CD14-positive monocyte (primary cell): ENCODE results near the gene NAA38. TPM values are rescaled to one million over a fixed set of nuclear protein-coding genes. Genes with fewer than 3 reads are reported as not detected.

ENCODE experiments used
- DNase-seq, 3 donors: peaks; one replicate each; pipeline ENCODE4 v3.0.0-alpha.2; 2011 to 2022
- H2AFZ ChIP-seq: 2 replicates; pipeline ENCODE4 v1.6.0; 2012; ENCODE audit warnings: mild to moderate bottlenecking, low read depth, low read length, inconsistent platforms; ENCODE audit not compliant: insufficient read depth, poor library complexity, severe bottlenecking
- H3K27ac ChIP-seq, 2 donors: 1 replicate in 1 of 2; 2 replicates in 1 of 2; pipeline ENCODE4 v1.5.1; 2012 to 2013; ENCODE audit warnings: low read length in 2 of 2, control low read depth in 1 of 2, inconsistent platforms in 1 of 2, low read depth in 1 of 2, mild to moderate bottlenecking in 1 of 2
- H3K27me3 ChIP-seq, 2 donors: one replicate each; pipeline versions ENCODE4 v1.6.0 to v1.6.1; 2011 to 2013; ENCODE audit warnings: low read length in 2 of 2; ENCODE audit not compliant: control insufficient read depth in 2 of 2, insufficient read depth in 2 of 2
- H3K36me3 ChIP-seq, 2 donors: replicated peaks in 1 of 2; 1 replicate in 1 of 2; 2 replicates in 1 of 2; pipeline versions ENCODE4 v1.5.1 to v1.6.1; 2012 to 2013; ENCODE audit warnings: low read length in 2 of 2, control low read depth in 1 of 2, inconsistent platforms in 1 of 2, mild to moderate bottlenecking in 1 of 2; ENCODE audit not compliant: insufficient read depth in 2 of 2, control insufficient read depth in 1 of 2
- H3K4me1 ChIP-seq, 2 donors: 1 replicate in 1 of 2; 2 replicates in 1 of 2; pipeline versions ENCODE4 v1.5.1 to v1.6.1; 2012 to 2013; ENCODE audit warnings: low read length in 2 of 2, control low read depth in 1 of 2, inconsistent platforms in 1 of 2, mild to moderate bottlenecking in 1 of 2, moderate library complexity in 1 of 2; ENCODE audit not compliant: insufficient read depth in 2 of 2, control insufficient read depth in 1 of 2
- H3K4me2 ChIP-seq: replicated peaks from 2 replicates; pipeline ENCODE3; 2012; ENCODE audit warnings: low read length, moderate library complexity, mild to moderate bottlenecking; ENCODE audit not compliant: poor library complexity, severe bottlenecking; ENCODE audit errors: extremely low read depth
- H3K4me3 ChIP-seq, 3 experiments: fragments of 200-600 bp in 1 of 3; sonication (generic) in 1 of 3; replicated peaks in 1 of 3; 1 replicate in 2 of 3; 2 replicates in 1 of 3; pipeline ENCODE4 v1.5.1; 2011 to 2013; ENCODE audit warnings: low read length in 3 of 3, mild to moderate bottlenecking in 3 of 3, control low read depth in 2 of 3, low read depth in 2 of 3, inconsistent platforms in 1 of 3, moderate library complexity in 1 of 3
- H3K79me2 ChIP-seq: 2 replicates; pipeline ENCODE4 v1.6.0; 2012; ENCODE audit warnings: mild to moderate bottlenecking, control low read depth, inconsistent platforms, low read length, moderate library complexity; ENCODE audit not compliant: insufficient read depth
- H3K9ac ChIP-seq: 2 replicates; pipeline ENCODE4 v1.6.0; 2017; ENCODE audit warnings: low read length, mild to moderate bottlenecking; ENCODE audit not compliant: insufficient read depth, poor library complexity, severe bottlenecking
- H3K9me3 ChIP-seq, 2 donors: replicated peaks in 1 of 2; 1 replicate in 1 of 2; 2 replicates in 1 of 2; pipeline versions ENCODE4 v1.5.1 to v1.6.1; 2012 to 2013; ENCODE audit warnings: low read length in 2 of 2, control low read depth in 1 of 2; ENCODE audit not compliant: control insufficient read depth in 1 of 2, insufficient read depth in 1 of 2
- H4K20me1 ChIP-seq: 2 replicates; pipeline ENCODE4 v1.6.0; 2012; ENCODE audit warnings: mild to moderate bottlenecking, low read length, control low read depth, moderate library complexity; ENCODE audit not compliant: insufficient read depth
- H3K27ac Mint-ChIP-seq, 7 donors: one replicate each; pipeline ENCODE4 v1.8.0; 2020; ENCODE audit warnings: mild to moderate bottlenecking in 7 of 7, mixed read lengths in 7 of 7, moderate library complexity in 6 of 7, inconsistent platforms in 2 of 7
- H3K27me3 Mint-ChIP-seq, 3 donors: one replicate each; pipeline ENCODE4 v1.8.0; 2021 to 2022; ENCODE audit warnings: low read depth in 3 of 3, mild to moderate bottlenecking in 3 of 3, mixed read lengths in 3 of 3, moderate library complexity in 3 of 3, inconsistent platforms in 1 of 3
- H3K36me3 Mint-ChIP-seq, 2 donors: one replicate each; pipeline ENCODE4 v1.8.0; 2020; ENCODE audit warnings: mixed read lengths in 2 of 2, inconsistent platforms in 1 of 2, mild to moderate bottlenecking in 1 of 2
- H3K4me1 Mint-ChIP-seq: one replicate; pipeline ENCODE4 v1.8.0; 2020; ENCODE audit warnings: mild to moderate bottlenecking, mixed read lengths
- H3K4me3 Mint-ChIP-seq, 2 donors: one replicate each; pipeline ENCODE4 v1.8.0; 2020; ENCODE audit warnings: mild to moderate bottlenecking in 2 of 2, mixed read lengths in 2 of 2, moderate library complexity in 1 of 2
- H3K9me3 Mint-ChIP-seq, 7 donors: one replicate each; pipeline ENCODE4 v1.8.0; 2020 to 2022; ENCODE audit warnings: mixed read lengths in 7 of 7, mild to moderate bottlenecking in 6 of 7, moderate library complexity in 6 of 7, inconsistent platforms in 2 of 7
- WGBS: methylation state at CpG from one replicate; pipeline ENCODE4 v1.1.5; 2013; ENCODE audit warnings: missing lambda C conversion rate; ENCODE audit not compliant: insufficient coverage; 5-methylcytosine and 5-hydroxymethylcytosine counted together
- intact Hi-C, 2 donors: fragments of 100-400 bp; cut with micrococcal nuclease; formaldehyde crosslinking; loops; one replicate each; pipeline versions ENCODE4 v1.15.0 to v1.15.1; 2023
- polyA plus RNA-seq, 3 donors: library from polyadenylated mRNA; depleted of rRNA in 1 of 3; unstranded in 2 of 3; stranded (reverse) in 1 of 3; fragments of 300-500 nt in 2 of 3; fragments of >200 nt in 1 of 3; fragmentation: Illumina TruSeq in 2 of 3; gene quantifications; 1 replicate in 2 of 3; 2 replicates in 1 of 3; pipeline ENCODE4 v1.2.3, GENCODE V29; 2012 to 2021
- TF ChIP-seq, protein P1 (sequence below): fragments of 200-600 bp; IDR thresholded peaks from one replicate; pipeline ENCODE4 v1.8.0; 2022; ENCODE audit warnings: antibody characterized with exemption, mild to moderate bottlenecking

NAA38 gene
- polyA plus RNA-seq, 3 donors = 63.8 to 197 (median 148) TPM

DNA sequence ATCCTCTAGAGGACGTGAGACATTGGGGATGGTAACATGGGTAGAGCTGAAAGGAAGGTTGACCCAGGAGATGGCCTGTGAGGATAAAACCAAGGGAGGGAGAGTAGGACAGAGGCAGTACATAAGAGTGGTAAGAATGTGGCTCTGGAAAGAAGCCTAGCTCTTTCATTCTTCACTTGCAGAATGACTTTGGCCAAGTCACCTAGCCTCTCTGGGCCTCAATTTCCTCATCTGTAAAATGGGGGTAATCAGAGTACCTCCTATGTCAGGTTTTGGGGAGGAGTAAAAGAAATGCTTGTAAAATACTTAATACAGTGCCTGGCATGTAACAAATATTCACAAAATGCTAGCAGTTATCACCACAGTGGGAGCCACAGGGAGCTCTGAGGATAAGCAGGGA is 16.5 kb downstream of the NAA38 start:
- peak overlapping the region; percentile 79 to 92 (median 81) for H3K4me3 ChIP-seq
- Mint-ChIP-seq H3K4me3 (peak overlapping the region; percentile 95 to 98), H3K4me1 (peaks cover 54% of the 10 kb centered on the region), H3K27me3 (peaks cover 0 to 14% (median 6%) of the 10 kb centered on the region in 3 donors), H3K9me3 (peaks cover 0 to 5% (median 0%) of the 10 kb centered on the region in 7 donors), H3K27ac (peak overlapping the region; percentile 97 to 100 (median 100)), H3K36me3 (peaks cover 22 to 36% of the 10 kb centered on the region in 2 donors)
- H3K4me1 ChIP-seq = peaks cover 64 to 66% of the 10 kb centered on the region in 2 donors
- intact Hi-C loops = loop anchor here (5.0 kb wide), 5 partner anchors 91 to 359 kb away; partner anchors contain the start of genes CD68 (in 2 of the 2), CNTROB (in 1 of the 2), POLR2A (in 1 of the 2) and SLC35G6 (in 1 of the 2)
- TF ChIP-seq, protein P1, sequence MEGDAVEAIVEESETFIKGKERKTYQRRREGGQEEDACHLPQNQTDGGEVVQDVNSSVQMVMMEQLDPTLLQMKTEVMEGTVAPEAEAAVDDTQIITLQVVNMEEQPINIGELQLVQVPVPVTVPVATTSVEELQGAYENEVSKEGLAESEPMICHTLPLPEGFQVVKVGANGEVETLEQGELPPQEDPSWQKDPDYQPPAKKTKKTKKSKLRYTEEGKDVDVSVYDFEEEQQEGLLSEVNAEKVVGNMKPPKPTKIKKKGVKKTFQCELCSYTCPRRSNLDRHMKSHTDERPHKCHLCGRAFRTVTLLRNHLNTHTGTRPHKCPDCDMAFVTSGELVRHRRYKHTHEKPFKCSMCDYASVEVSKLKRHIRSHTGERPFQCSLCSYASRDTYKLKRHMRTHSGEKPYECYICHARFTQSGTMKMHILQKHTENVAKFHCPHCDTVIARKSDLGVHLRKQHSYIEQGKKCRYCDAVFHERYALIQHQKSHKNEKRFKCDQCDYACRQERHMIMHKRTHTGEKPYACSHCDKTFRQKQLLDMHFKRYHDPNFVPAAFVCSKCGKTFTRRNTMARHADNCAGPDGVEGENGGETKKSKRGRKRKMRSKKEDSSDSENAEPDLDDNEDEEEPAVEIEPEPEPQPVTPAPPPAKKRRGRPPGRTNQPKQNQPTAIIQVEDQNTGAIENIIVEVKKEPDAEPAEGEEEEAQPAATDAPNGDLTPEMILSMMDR = no peak
- no peak overlapping the region for H2AFZ ChIP-seq
- H3K27ac ChIP-seq = peak overlapping the region; percentile 98 to 100
- peaks cover 22% of the 10 kb centered on the region for H4K20me1 ChIP-seq
- H3K79me2 ChIP-seq = peaks cover 74% of the 10 kb centered on the region
- no peak for DNase-seq
- no CpG with 5 or more reads among the region's 1 CpG for WGBS
- H3K4me2 ChIP-seq = peak overlapping the region; percentile 78
- no peaks in the 10 kb centered on the region for H3K9me3 ChIP-seq
- no peaks in the 10 kb centered on the region for H3K27me3 ChIP-seq
- peaks cover 7 to 11% of the 10 kb centered on the region in 2 donors for H3K36me3 ChIP-seq
- peak overlapping the region; percentile 100 for H3K9ac ChIP-seq

DNA sequence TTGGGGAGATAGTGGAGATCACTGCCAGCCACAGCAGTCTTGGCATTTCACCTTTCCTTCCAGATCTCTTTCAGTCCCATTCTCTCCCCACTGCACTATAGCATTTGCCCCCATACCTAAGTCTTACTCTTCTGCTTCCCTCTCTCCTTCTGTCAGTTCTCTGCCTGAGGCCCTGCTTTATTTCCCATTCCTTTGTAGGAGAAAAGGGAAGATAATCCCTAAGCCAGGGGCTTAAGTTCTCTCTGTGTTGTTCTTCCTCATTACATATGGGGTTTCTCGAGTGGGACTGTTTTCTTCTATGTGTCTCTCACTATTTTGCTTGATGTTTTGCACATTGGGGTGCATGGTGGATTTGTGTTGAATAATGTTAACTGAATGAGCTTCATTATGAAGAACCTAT is 16.9 kb downstream of the NAA38 start:
- H3K36me3 Mint-ChIP-seq = peaks cover 19 to 32% of the 10 kb centered on the region in 2 donors
- peaks cover 51% of the 10 kb centered on the region for H3K4me1 Mint-ChIP-seq
- WGBS = no CpG with 5 or more reads among the region's 1 CpG
- Histone ChIP-seq H3K27ac (peak overlapping the region in 1 of 2 donors; percentile 100), H3K79me2 (peaks cover 70% of the 10 kb centered on the region), H3K4me1 (peaks cover 65 to 66% of the 10 kb centered on the region in 2 donors), H3K9ac (peak overlapping the region; percentile 100), H3K27me3 (no peaks in the 10 kb centered on the region), H4K20me1 (peaks cover 18% of the 10 kb centered on the region), H3K36me3 (peaks cover 2 to 6% of the 10 kb centered on the region in 2 donors), H3K4me2 (peak overlapping the region; percentile 78), H3K9me3 (no peaks in the 10 kb centered on the region), H3K4me3 (peak overlapping the region in 1 of 3 experiments; percentile 92), H2AFZ (no peak overlapping the region)
- DNase-seq = no peak
- intact Hi-C loops = loop anchor here (5.0 kb wide), 5 partner anchors 92 to 358 kb away; partner anchors contain the start of genes CD68 (in 2 of the 2), CNTROB (in 1 of the 2), POLR2A (in 1 of the 2) and SLC35G6 (in 1 of the 2)
- H3K27ac Mint-ChIP-seq = peak overlapping the region; percentile 97 to 100 (median 100)
- peak overlapping the region; percentile 95 to 98 for H3K4me3 Mint-ChIP-seq
- TF ChIP-seq, protein P1 = no peak
- peaks cover 0 to 12% (median 6%) of the 10 kb centered on the region in 3 donors for H3K27me3 Mint-ChIP-seq
- peaks cover 0 to 5% (median 0%) of the 10 kb centered on the region in 7 donors for H3K9me3 Mint-ChIP-seq
